Esophagus mucosa (tissue), 1 donor: Measurements from ENCODE around the gene CD83. TPM values are rescaled to one million over a fixed set of nuclear protein-coding genes. Genes with fewer than 3 reads are reported as not detected.

ENCODE experiments used
- ATAC-seq: fragments of 200-7000 bp; cut with Tn5 transposase; one replicate; pipeline ENCODE4 v1.9.1; 2020
- total RNA-seq: library from RNA; stranded (reverse); gene quantifications from one replicate; pipeline ENCODE4 v1.2.4, GENCODE V29; 2023
- donor health status: DM: yes; HTN: yes; CAD: no.

Gene CD83
- total RNA-seq, 1 donor from 2014 or later: 0.48 TPM

GRCh38 chr6:14126191-14126590 is 8.6 kb downstream of the CD83 start:
- ATAC-seq: no peak

- no peak for ATAC-seq
Observed at GRCh38 chr6:14127611-14128010, 10.0 kb downstream of the CD83 start.

GRCh38 chr6:14128012-14128411 is 10.4 kb downstream of the CD83 start:
- ATAC-seq: no peak

GRCh38 chr6:14128746-14129145 is 11.2 kb downstream of the CD83 start:
- no peak for ATAC-seq

- peak; percentile 60 for ATAC-seq
Observed at GRCh38 chr6:14129575-14129974, 12.0 kb downstream of the CD83 start.

GRCh38 chr6:14130435-14131075 is 13.0 kb downstream of the CD83 start:
- ATAC-seq: peak; percentile 79

- ATAC-seq: no peak
Observed at GRCh38 chr6:14131579-14131978, 14.0 kb downstream of the CD83 start.

GRCh38 chr6:14132244-14132920 is 14.8 kb downstream of the CD83 start:
- no peak for ATAC-seq

GRCh38 chr6:14132921-14133275 is 15.3 kb downstream of the CD83 start:
- ATAC-seq: no peak

- no peak for ATAC-seq
Observed at GRCh38 chr6:14134211-14134910, 16.8 kb downstream of the CD83 start.

- ATAC-seq: no peak
Observed at GRCh38 chr6:14135893-14136539, 18.4 kb downstream of the CD83 start.

- no peak for ATAC-seq
Observed at GRCh38 chr6:14138701-14139215, 21.2 kb downstream of the CD83 start.

- ATAC-seq: no peak
Observed at GRCh38 chr6:14141351-14142062, 23.9 kb downstream of the CD83 start.

- no peak for ATAC-seq
Observed at GRCh38 chr6:14142063-14142450, 24.5 kb downstream of the CD83 start.

GRCh38 chr6:14142511-14143223 is 25.1 kb downstream of the CD83 start:
- no peak for ATAC-seq

- ATAC-seq: no peak
Observed at GRCh38 chr6:14143305-14143704, 25.7 kb downstream of the CD83 start.

GRCh38 chr6:14144678-14145113 is 27.1 kb downstream of the CD83 start:
- ATAC-seq: peak; percentile 85

- ATAC-seq: no peak
Observed at GRCh38 chr6:14146506-14147096, 29.0 kb downstream of the CD83 start.

GRCh38 chr6:14147891-14148290 is 30.3 kb downstream of the CD83 start:
- no peak for ATAC-seq

- no peak for ATAC-seq
Observed at GRCh38 chr6:14148471-14148870, 30.9 kb downstream of the CD83 start.

GRCh38 chr6:14149053-14149738 is 31.6 kb downstream of the CD83 start:
- ATAC-seq: no peak
